ENCODE measurements around the gene HCST. TPM values are rescaled to one million over a fixed set of nuclear protein-coding genes. Genes with fewer than 3 reads are reported as not detected.

The HCST gene
- total and polyA plus RNA-seq, 2 of the 4 experiments (the other 2 are of a cell fraction) = 1.5 TPM; not detected in 1

DNA sequence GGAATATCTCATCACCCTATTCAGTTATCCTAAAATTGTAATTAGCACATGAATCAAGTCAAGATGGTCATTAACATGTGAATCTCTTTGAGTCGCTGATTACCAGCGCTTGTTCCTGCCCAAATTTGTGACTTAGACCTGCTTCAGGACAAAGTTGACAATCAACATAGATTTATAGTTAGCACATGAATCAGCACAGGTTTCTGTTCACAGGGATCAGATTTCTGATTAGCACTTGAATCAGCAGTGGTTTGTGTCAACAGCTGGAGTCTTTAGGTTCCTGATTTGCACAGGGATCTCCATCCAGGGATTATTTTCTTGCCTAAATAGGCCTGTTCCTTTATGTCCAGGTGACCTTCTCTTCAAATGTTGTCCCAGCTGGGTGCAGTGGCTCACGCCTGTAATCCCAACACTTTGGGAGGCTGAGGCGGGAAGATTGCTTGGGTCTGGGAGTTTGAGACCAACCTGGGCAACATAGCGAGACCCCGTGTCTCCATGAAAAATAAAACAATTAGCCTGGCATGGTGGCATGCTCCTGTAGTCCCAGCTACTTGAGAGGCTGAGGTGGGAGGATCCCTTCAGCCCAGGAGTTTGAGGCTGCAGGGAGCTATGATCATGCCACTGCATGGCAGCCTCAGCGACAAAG lies 30.1 kb downstream of the HCST start:
- no peak overlapping the region for H2BK15ac ChIP-seq (ENCODE audit: low read depth, low read length)
- intact Hi-C loops (cut with micrococcal nuclease) = loop anchor here (5.0 kb wide), 1 partner anchor 175 kb away; the partner anchor contains the start of genes HSPB6 and PROSER3

More for the DNA sequence above, 30.1 kb downstream of the HCST start:
- no peaks in the 10 kb centered on the region for H3K36me3 ChIP-seq (ENCODE audit: control insufficient read depth, insufficient read depth, low read length)
- H2BK5ac ChIP-seq (ENCODE audit: low read depth, low read length, poor library complexity, severe bottlenecking) = no peak overlapping the region
- H3K18ac ChIP-seq (ENCODE audit: low read depth, low read length) = no peak overlapping the region
- ATAC-seq (ENCODE audit: low read depth) (no peak), DNase-seq (no peak)
- no peak for TF ChIP-seq SMC3 (IDR thresholded peaks at IDR 0.05; ENCODE audit: low read depth, low read length)
- TF ChIP-seq BHLHE40 (IDR thresholded peaks at IDR 0.05; ENCODE audit: low read depth, low read length) = no peak
- TF ChIP-seq NFE2L2 (IDR thresholded peaks at IDR 0.05; ENCODE audit: low read depth, low read length) = no peak
- no peak for TF ChIP-seq RAD21 (IDR thresholded peaks at IDR 0.05; ENCODE audit: low read length)
- no peak for TF ChIP-seq RFX5 (IDR thresholded peaks at IDR 0.05; ENCODE audit: low read depth, low read length)
- TF ChIP-seq, protein P1, sequence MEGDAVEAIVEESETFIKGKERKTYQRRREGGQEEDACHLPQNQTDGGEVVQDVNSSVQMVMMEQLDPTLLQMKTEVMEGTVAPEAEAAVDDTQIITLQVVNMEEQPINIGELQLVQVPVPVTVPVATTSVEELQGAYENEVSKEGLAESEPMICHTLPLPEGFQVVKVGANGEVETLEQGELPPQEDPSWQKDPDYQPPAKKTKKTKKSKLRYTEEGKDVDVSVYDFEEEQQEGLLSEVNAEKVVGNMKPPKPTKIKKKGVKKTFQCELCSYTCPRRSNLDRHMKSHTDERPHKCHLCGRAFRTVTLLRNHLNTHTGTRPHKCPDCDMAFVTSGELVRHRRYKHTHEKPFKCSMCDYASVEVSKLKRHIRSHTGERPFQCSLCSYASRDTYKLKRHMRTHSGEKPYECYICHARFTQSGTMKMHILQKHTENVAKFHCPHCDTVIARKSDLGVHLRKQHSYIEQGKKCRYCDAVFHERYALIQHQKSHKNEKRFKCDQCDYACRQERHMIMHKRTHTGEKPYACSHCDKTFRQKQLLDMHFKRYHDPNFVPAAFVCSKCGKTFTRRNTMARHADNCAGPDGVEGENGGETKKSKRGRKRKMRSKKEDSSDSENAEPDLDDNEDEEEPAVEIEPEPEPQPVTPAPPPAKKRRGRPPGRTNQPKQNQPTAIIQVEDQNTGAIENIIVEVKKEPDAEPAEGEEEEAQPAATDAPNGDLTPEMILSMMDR (conservative IDR thresholded peaks at IDR 0.05; ENCODE audit: low read depth, low read length) = no peak
- no peak for TF ChIP-seq CEBPB (IDR thresholded peaks at IDR 0.05; ENCODE audit: low read depth, low read length)
- TF ChIP-seq, protein P2, sequence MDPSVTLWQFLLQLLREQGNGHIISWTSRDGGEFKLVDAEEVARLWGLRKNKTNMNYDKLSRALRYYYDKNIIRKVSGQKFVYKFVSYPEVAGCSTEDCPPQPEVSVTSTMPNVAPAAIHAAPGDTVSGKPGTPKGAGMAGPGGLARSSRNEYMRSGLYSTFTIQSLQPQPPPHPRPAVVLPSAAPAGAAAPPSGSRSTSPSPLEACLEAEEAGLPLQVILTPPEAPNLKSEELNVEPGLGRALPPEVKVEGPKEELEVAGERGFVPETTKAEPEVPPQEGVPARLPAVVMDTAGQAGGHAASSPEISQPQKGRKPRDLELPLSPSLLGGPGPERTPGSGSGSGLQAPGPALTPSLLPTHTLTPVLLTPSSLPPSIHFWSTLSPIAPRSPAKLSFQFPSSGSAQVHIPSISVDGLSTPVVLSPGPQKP (IDR thresholded peaks at IDR 0.05; ENCODE audit: borderline replicate concordance, low read depth, low read length) = no peak
- TF ChIP-seq POLR2A (IDR thresholded peaks at IDR 0.05; ENCODE audit: low read depth, low read length) = no peak
- TF ChIP-seq FOS (IDR thresholded peaks at IDR 0.05; ENCODE audit: low read depth, low read length) = no peak
- H2AFZ ChIP-seq (replicated peaks; ENCODE audit: low read length, poor library complexity) = no peak overlapping the region
- dilution Hi-C loops (cut with HindIII; ENCODE audit: low sequenced_read_pairs, unreplicated experiment) = no loop called here
- BruUV-seq (replicated peaks) = no TSS peak
- H3K4me1 ChIP-seq (ENCODE audit: control insufficient read depth, insufficient read depth, low read length) = peaks cover 4% of the 10 kb centered on the region; the same call in 1 of the 2 replicates
- H3K4ac ChIP-seq (ENCODE audit: low read depth, low read length) = no peak overlapping the region
- H2BK20ac ChIP-seq (ENCODE audit: low read depth, low read length) = no peak overlapping the region
- no peak overlapping the region for H2BK120ac ChIP-seq (ENCODE audit: low read depth, low read length)
- no peak overlapping the region for H4K91ac ChIP-seq (ENCODE audit: insufficient read depth, low read depth, low read length)
- no peak overlapping the region for H4K5ac ChIP-seq (ENCODE audit: low read depth, low read length)
- no peak overlapping the region for H2AK9ac ChIP-seq (replicated peaks; ENCODE audit: low read depth, low read length, poor library complexity)
- CTCF ChIA-PET = interaction anchor here (1.4 kb wide), 1 partner anchor 50 kb away, joined by 4 read pairs; no protein-coding TSS in a partner anchor
- no peak overlapping the region for H3K4me2 ChIP-seq (ENCODE audit: low read depth, low read length)
- H3K27ac ChIP-seq (ENCODE audit: insufficient read depth, low read length) = no peak overlapping the region
- no peak overlapping the region for H3K14ac ChIP-seq (replicated peaks; ENCODE audit: low read depth, low read length)
- no peak overlapping the region for H3K23ac ChIP-seq (ENCODE audit: low read depth, low read length)
- POLR2A ChIA-PET (ENCODE audit: unreplicated experiment) = no interaction called here
- no peaks in the 10 kb centered on the region for H3K9me1 ChIP-seq (ENCODE audit: insufficient read depth, low read length)
- 0 out of 2 replicates have a peak, but pooled peaks cover 4% of the 10 kb centered on the region for H4K20me1 ChIP-seq (ENCODE audit: insufficient read depth, low read length)
- in situ Hi-C loops (cut with MboI; ENCODE audit: low sequenced_read_pairs) = loop anchor here (5.0 kb wide), 1 partner anchor 45 kb away; no protein-coding TSS in a partner anchor
- H3K79me1 ChIP-seq (ENCODE audit: low read depth in 1 of 2, low read length in 2 of 2) = peaks cover 12 to 16% of the 10 kb centered on the region in 2 experiments; a peak in 3 of 4 replicates
- no peaks in the 10 kb centered on the region for H3K27me3 ChIP-seq (ENCODE audit: control insufficient read depth, insufficient read depth, low read length)
- H2AK5ac ChIP-seq (ENCODE audit: low read depth, low read length) = no peak overlapping the region
- WGBS, 2 experiments (ENCODE audit: extremely low coverage in 2 of 2, insufficient read length in 1 of 2) = no CpG with 5 or more reads among the region's 7 CpGs
- no peak overlapping the region for H3K9ac ChIP-seq (ENCODE audit: low read depth, low read length)
- H4K8ac ChIP-seq (ENCODE audit: low read depth in 2 of 2, low read length in 2 of 2) = no peak overlapping the region
- no peak overlapping the region for H3K56ac ChIP-seq (ENCODE audit: extremely low read depth, insufficient read depth, low read length)
- no peaks in the 10 kb centered on the region for H3K9me3 ChIP-seq (ENCODE audit: control insufficient read depth, insufficient read depth, low read length)
- no peak overlapping the region for H3K4me3 ChIP-seq (ENCODE audit: insufficient read depth, low read depth, low read length)

All from IMR-90 (cell line).